WI38 (cell line): Measurements from ENCODE around the gene SEMA5A.
"Not testable (repeated sequence)": the region's sequence is repeated elsewhere in the genome, so short reads cannot be mapped to it uniquely, and the experiment has no call there.

ENCODE experiments used
- H3K4me3 ChIP-seq: 2 replicates; pipeline ENCODE4 v1.5.1; 2011; ENCODE audit warnings: low read depth, mild to moderate bottlenecking, control low read depth, low read length
- TF ChIP-seq, protein P1 (sequence below): IDR thresholded peaks from 2 replicates; pipeline ENCODE4 v1.5.1; 2012; ENCODE audit warnings: low read depth, mild to moderate bottlenecking, control low read depth, low read length

Gene SEMA5A

DNA sequence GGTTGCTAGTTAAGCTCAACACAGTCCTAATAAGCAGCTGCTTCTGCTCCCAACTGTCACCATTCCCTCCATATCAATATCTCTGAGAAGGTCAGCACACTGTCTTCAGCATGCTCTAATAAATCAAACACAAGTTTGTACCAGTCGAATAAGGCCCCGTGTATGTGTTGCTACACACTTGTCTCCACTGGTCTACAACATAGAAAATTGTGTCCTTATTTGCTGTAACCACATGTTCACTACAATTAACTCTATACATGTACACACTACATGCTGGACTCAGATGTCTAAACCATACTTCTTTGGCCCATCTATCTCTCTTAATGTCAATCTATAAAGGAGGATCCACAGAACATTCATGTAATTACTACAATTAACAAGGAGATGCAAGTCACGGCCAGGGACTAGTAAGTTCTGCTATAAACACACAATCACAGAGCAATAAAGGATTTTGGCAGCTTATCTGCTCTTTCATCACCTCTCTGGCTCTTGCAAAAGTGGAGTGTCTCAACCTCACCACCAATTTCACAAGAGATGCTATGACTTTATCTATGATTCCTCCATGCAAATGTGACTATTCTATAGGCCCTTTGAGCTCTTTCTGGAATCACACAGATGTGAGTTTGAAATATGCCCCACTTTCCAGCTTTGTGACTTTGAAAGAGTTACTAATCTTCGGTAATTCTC lies 143.9 kb downstream of the SEMA5A start:
- H3K4me3 ChIP-seq = no peak overlapping the region
- TF ChIP-seq, protein P1, sequence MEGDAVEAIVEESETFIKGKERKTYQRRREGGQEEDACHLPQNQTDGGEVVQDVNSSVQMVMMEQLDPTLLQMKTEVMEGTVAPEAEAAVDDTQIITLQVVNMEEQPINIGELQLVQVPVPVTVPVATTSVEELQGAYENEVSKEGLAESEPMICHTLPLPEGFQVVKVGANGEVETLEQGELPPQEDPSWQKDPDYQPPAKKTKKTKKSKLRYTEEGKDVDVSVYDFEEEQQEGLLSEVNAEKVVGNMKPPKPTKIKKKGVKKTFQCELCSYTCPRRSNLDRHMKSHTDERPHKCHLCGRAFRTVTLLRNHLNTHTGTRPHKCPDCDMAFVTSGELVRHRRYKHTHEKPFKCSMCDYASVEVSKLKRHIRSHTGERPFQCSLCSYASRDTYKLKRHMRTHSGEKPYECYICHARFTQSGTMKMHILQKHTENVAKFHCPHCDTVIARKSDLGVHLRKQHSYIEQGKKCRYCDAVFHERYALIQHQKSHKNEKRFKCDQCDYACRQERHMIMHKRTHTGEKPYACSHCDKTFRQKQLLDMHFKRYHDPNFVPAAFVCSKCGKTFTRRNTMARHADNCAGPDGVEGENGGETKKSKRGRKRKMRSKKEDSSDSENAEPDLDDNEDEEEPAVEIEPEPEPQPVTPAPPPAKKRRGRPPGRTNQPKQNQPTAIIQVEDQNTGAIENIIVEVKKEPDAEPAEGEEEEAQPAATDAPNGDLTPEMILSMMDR = no peak

DNA sequence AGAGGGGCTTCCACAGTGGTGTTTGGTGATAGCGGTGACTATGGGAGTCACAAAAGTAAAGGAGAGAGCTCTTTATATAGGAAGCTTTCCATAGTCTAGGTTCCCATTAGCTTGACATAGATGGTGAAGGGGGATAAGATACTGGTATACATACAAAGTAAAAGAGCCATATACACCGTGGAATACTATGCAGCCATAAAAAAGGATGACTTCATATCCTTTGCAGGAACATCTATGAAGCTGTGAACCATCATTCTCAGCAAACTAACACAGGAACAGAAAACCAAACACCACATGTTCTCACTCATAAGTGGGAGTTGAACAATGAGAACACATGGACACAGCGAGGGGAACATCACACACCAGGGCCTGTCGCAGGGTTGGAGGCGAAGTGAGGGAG lies 146.1 kb downstream of the SEMA5A start:
- not testable (repeated sequence) for H3K4me3 ChIP-seq

GRCh38 chr5:9399094-9399493 lies 146.8 kb downstream of the SEMA5A start:
- TF ChIP-seq, protein P1 = no peak
- no peak overlapping the region for H3K4me3 ChIP-seq

- H3K4me3 ChIP-seq = no peak overlapping the region
- TF ChIP-seq, protein P1 = no peak
These were observed 147.6 kb downstream of the SEMA5A start for GRCh38 chr5:9398227-9398626.

DNA sequence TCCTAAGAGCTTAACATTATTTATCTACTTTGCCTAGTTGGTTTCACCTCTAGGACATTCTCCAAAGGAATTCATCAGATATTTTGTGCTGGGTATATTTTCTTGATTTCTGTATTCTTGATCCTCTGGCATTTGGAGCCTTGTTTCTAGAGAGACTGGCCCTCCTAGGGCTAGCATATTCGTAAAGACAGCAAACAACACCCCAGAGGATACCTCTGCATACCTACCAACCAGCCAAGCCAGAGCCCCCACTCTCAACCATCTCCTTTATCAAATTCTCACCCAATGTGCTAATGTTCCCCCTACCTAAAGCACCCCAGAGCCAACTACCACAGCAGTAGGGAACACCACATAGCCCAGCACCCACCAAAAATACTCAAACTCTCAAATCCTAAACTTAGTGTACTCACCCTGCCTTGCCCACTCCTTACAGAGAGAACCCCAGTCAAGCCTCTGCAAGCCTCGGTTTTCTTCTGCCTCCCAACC lies 149.5 kb downstream of the SEMA5A start:
- TF ChIP-seq, protein P1 = no peak
- H3K4me3 ChIP-seq = no peak overlapping the region

GRCh38 chr5:9395706-9396105 lies 150.2 kb downstream of the SEMA5A start:
- H3K4me3 ChIP-seq = no peak overlapping the region
- TF ChIP-seq, protein P1 = no peak

- TF ChIP-seq, protein P1 = no peak
- H3K4me3 ChIP-seq = no peak overlapping the region
These were observed 151.7 kb downstream of the SEMA5A start for GRCh38 chr5:9394221-9394620.

DNA sequence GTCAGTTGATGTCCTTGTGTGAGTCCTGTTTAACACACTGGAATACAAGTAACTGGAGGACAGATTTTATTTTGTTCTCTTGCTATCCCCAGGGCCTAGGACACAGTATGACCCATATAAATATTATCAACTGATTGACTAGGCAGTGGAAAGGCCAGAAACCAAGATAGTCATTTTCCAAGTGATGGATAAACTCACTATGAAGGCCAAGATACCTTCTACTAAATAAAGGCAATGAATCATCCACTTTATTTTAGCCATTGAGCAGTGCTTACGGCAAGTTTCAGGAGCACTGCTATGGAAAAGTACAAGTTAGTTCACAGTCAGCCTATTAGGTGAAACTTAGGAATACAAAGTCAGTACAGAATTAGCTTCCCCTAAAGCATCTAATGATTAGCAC lies 153.2 kb downstream of the SEMA5A start:
- TF ChIP-seq, protein P1 = no peak
- no peak overlapping the region for H3K4me3 ChIP-seq
